Cerebellar nuclear complex (tissue), 1 donor: ENCODE measurements around the gene ARHGAP25.

ENCODE experiments used
- DNase-seq, 2 experiments: peaks; one replicate each; lab custom pipeline; 2025; lab: John Stamatoyannopoulos, UW

Gene ARHGAP25

DNA sequence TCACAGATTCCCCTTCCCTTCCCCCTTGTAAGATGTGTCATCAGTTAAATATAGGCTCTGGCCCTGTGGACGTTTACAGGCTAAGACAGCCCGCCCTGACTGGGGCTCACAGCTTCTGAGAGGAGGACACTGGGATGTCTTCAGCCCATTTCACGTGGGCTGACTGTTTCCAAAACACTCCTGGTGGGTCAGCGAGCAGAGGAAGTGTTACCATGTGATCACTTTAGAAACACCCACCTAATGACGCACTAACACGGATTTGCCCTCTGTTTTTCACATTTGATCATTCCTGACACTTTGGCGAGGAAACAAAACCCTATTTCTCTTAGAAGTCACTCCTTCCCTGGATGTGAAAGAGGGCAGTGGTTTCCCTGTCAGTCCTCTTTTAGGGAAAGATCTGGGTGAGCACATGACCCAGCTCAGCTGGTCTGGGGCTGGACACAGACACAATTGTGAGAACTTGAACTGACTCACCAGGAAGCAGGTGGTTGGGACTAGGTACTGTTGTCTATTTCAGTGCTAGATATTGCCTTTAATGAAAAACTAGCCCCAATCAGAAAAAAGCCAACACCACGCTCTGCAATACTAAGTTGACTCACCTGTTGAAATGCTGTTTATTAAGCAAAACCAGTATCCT is 97.7 kb downstream of the ARHGAP25 start:
- DNase-seq, result no peak

DNA sequence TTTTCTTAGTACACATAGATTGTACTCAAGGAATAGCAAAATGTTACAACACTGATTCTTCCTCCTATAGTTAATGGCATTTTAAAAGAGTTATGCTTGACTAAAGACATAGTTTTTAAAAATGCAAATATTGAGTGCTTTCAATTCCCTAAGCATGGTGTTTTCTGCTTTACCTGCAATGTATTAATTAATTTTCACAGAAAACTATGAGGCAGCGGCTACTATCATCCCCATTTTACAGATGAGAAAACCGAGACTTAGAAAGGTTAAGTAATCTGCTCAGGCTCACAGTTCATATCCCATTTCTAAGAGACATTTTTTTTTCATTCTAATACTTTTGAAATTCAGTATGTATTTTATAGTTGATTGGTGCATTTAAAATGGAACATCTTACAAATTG is 98.6 kb downstream of the ARHGAP25 start:
- DNase-seq, result no peak

DNA sequence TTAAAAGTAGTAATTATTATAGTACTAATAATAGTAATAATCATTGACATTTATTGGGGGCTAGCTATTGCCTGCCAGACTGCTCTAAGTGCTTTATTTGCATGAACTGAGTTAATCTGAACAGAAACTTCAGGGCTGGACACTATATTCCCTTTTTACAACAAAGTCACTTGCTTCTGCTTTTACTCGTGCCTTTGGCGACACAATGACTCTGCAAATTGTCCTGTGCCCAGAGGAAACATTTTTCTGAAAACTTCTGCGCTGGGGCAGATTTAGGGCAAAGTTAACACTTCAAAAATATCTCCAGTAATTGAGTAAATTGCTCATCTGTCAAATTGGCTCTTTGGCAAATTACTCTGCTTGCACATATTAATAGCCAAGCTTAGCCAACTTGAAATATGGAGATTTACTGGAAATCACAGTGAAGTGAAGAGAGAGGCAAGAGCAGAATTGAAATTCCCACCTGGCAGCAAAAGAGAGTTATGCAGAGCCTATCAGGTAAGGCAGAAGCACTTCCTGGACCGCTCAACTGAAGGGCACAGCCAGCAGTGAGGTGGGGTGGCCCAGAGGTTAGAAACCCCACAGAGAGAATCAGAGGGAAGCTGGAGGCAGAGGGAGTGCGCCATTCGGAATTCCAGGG is 100.2 kb downstream of the ARHGAP25 start:
- DNase-seq, result no peak

DNA sequence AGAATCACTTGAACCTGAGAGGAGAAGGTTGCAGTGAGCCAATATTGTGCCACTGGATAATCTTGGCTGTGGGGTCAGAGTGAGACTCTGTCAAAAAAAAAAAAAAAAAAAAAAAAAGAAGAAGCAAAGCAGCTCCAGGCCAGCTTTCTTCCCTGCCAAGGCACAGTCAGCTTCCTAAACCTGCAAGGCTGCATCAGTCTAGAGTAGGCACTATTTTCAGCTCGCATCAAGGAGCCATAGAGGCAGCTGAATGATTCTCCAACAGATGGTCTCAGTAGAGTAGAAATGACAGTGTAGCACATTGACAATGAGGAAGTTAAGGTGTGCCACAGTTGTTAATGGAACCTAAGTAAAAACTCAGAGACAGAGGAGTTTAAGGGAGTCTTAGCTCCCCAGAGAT is 101.0 kb downstream of the ARHGAP25 start:
- no peak for DNase-seq

DNA sequence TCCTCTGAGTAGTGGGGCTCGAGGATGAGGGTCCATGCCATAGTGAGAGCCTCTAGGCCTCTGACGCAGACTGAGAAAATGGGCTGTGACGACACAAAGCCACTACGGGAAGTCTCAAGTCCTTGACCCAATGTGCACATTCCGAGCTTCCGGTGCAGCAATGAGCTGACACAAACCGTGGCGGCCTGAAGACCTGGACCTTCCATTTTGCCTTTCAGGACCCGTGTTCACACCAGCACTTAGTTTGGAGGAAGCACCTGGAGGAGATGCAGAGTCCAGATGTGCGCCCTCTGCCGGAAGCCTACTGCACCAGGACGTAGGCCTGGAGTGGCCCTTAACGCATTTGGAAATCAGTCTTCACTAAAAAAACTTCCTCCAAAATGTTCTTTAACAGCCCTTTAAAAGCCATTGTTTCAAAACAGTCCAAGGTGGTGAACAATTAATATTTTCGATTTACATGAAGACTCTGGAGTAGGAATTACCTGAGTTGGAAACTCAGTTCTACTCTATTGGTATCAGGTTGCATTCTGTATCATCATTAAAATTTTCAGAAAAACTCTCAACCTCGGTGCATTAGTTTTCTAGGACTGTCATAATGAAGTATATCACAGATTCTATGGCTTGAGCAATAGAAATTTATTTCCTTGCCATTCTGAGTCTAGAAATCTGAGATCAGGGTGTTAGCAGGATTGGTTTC is 102.7 kb downstream of the ARHGAP25 start:
- DNase-seq, result no peak

DNA sequence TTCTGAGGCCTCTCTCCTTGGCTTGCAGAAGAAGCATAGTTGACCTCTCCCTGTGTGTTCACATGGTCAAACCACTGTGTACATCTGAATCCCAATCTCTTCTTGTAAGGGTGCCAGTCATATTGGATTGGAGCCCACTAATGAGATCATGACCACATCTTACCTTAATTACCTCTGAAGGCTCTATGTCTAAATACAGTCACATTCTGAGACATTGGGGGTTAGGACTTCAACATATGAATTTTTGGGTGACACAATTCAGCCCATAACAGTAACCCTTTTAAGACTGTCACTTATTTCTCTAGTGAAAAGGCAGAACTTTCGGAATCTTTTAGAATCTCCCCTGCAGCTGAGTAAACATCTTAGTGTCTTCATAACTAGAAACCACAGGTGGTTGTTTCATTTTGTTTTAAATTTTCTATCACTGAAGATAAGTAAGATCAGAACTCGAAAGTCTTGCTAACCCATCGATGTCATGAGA is 103.3 kb downstream of the ARHGAP25 start:
- no peak for DNase-seq

DNA sequence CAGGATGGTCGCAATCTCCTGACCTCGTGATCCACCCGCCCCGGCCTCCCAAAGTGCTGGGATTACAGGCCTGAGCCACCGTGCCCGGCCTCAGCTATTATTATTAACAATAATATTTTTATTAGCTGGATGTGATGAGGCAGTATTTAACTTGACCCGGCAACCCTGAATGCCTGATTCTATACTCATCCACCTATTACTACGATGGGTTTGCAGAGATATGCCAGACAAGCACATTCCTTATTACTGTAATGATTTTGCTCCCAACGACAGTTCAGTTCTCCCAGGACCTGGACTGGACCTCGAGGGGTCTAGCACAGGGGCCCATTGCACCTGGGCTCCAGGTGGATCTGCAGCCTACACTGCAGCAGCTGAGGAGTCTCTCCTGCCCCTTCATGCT is 104.0 kb downstream of the ARHGAP25 start:
- DNase-seq, result no peak

DNA sequence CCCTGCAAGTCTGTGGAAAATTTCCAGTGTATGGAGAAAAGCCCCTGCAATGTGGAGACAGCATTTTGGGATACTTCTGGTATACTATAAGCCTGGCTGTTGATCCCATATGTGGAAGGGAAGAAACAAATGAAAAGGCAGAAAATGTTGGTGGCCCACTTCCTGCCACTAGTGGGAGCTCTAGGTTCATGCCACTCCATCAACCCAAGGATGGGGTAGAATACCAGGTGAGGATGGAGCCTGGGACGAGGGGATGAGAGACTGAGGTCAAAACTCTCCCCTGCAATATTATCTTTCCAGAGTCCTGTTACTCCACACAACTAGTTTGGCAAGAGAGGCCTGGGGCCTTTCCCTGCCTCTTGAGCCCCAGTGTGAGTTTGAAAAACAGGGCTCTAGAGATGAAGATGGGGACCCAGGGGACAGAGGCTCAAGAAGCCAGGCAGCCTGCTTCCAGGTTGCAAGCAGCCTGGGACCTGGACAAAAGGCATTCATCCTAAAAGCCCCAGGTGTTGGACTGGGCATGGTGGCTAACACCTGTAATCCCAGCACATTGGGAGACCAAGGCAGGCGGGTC is 104.7 kb downstream of the ARHGAP25 start:
- no peak for DNase-seq

DNA sequence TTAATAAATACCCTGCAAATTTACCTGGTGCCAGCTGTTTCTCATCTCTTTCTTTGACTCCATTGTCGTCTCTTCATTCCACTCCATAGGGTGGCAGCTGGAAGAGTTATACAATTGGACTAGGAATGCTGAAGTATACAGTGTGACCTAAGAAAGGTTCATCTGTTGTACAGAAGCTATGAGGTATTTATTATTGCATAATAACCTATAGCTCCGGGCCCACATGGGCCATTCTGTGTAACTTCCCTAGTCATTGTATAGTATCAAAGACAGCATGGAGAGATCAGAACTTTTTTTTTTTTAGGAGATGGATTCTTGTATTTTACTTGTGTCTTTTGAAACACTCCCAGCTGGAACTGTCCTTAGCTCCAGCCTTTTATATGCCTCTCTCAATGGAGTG is 110.4 kb downstream of the ARHGAP25 start:
- DNase-seq, result no peak

DNA sequence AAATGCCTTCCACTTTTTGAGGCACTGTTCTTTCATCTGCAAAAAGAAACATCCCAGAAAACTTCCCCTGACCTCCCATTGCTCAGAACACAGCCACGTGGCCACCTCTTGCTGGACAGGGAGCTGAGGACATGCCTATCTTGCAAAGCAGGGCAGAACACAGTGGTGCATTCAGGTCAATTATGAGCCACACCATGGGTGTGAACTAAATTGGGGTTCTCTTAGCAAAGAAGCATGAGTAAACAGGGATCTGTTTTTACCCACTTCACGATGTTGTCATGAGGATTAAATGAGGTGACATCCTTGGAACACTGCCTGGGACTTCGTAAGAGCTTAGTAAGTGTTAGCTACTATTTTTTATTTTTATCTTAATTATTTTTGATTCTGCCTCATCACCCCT is 111.5 kb downstream of the ARHGAP25 start:
- DNase-seq, result no peak

DNA sequence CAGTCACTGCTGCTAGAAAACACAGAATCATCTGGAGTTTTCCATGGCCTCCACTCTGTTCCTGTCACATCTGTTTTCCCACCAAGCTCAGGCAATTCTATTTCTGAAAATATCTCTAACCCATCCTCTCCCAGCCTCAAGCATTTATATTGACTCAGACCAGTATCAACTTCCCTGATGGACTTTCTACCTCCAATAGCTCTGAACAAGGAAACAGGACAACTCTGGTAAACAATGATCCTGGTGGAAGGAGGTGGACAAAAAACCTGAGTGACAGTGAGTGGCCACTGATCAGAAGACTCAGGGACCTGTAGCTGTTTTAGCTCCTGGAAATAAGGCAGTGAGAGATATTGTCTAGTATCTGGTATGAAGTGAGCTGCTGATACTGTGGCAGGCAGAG is 113.1 kb downstream of the ARHGAP25 start:
- DNase-seq, result no peak

DNA sequence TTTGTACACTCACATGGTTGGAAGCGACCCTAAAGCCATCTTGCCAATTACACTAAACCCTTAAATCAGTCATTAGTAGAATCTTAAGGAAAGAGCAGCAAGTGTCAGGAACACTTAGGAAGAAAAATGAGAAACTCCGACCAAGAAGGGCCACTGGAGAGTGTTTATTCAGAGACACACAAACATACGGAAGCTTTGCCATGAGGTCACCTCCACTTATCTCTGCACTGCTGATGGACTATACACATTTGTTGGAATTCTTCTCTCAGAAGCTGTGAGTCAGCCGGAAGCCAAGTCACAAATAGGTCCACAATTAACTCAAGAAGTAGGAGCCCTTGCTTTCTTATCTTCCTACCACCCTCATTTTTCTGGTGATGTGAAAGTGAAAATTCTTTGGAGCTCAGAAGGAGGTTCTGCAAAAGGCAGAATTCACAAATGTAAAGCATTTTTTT is 115.0 kb downstream of the ARHGAP25 start:
- DNase-seq, result no peak

DNA sequence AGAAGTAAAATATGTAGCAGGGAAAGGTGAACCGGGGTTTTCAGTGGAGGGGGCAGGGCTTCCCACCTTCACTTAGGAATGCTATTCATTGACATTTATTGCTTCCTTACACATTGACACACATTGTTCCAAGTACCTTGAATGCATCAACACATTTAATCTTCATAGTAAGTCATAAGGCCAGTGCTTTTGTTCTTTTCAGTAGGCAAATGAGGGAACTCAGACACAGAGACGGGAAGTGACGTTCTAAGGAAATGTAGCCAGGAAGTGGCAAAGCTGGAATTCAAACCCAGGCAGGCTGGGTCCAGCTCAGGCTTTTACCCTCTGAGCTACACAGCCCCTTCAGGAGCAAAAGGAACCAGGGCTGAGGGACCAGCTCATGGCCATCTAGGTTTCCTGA is 115.9 kb downstream of the ARHGAP25 start:
- no peak for DNase-seq

DNA sequence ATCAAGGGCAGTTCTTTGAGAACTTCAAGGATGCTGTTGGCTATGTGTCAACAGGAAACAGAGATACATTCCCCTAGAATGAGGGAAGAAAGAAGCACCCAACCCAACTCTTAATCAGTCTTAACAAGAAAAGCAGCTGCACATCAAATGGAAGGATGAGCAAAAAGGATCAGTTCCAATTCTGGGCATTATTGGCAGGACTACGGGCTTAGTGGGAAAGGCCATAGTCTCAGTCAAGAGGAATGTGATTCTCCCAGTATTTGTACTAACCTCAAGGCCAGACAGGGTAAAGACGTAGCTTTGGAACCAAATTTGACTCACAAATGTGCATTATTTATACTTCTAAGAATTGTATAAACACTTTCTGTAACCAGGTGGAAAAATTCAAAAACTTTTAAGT is 118.4 kb downstream of the ARHGAP25 start:
- no peak for DNase-seq

DNA sequence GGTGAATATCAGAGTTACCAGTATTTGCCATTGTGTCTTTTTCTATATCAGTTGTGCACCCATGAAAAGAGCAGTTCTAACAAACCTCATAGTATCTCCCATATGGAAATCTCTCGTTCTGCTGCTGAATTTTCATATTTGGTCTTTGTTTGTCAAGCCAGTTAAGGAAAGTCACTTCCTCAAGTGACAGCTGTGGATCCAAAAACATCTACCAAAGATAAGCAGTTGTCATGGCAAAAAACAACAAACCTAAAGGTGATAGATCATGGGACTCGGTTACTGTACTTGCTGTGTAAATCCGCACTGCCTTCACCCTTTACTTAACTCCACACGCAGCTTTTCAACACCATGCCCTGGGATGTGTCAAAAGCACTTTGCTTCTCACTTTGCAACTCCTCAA is 119.3 kb downstream of the ARHGAP25 start:
- DNase-seq, result no peak

DNA sequence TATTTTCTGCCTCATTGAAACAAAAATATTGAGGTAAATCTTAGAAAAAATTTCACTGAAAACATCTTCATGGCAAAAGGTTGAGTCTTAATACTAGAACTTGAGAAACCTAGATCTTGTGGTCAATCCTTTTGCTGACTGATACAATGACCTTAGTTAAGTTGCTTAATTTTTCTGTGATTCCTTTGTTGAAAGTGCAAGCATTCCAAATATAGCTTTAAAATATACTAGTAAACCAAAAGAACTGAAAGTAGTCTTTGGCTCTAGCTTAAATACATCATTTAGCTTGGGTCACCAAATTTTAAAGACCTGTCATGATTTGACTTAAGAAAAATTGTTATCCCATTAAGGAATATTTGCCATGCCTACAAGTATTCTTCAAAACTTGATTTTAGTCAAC is 119.9 kb downstream of the ARHGAP25 start:
- DNase-seq, result no peak

DNA sequence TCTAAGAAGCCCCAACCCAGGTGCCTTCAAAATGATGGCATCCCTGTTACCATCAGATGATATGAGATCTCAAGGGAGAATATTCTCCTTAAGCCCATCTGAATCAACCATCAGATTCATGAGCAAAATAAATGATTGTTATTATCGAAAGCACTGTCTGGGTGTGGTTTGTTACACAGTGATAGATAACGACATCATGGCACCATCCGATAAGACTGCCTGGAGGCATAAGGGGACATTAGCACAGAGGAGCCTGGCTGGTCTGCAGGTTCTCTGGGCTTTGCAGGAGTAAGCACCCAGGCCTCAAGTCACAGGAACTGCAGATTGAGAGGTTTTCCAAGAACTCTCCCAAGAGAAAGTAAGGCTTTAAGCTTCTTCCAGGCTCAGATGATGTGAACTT is 120.9 kb downstream of the ARHGAP25 start:
- no peak for DNase-seq

DNA sequence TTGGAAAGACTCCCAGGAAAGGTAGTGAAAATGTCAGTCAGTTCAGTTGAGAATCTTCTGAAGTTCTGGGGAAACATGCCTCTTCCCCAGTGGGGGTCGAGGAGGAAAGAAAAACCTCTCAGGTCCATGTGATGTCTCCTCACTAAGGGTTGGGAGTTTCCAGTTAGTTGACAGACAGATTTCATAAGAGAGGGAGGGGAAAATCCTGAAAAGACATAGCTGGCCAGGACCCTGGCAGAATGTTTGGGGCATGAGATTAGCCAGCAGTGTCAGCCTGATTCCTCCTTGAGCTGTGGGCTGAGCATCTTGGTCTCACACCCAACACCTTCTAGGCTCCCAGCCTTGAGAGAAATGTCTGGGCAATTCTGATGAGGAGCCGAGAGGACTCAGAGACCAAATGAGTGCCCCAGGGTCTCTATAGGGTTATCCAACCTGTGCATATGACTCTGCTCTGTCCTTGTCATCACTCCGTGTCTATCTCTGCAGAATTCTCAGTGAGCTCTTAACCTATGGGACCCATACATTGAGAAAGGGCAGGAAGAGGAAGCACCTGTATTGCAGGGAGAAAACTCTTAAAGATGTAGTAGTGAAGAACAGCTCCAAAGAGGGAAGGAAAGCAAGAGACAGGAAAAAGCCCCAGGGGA is 122.7 kb downstream of the ARHGAP25 start:
- DNase-seq, result no peak

DNA sequence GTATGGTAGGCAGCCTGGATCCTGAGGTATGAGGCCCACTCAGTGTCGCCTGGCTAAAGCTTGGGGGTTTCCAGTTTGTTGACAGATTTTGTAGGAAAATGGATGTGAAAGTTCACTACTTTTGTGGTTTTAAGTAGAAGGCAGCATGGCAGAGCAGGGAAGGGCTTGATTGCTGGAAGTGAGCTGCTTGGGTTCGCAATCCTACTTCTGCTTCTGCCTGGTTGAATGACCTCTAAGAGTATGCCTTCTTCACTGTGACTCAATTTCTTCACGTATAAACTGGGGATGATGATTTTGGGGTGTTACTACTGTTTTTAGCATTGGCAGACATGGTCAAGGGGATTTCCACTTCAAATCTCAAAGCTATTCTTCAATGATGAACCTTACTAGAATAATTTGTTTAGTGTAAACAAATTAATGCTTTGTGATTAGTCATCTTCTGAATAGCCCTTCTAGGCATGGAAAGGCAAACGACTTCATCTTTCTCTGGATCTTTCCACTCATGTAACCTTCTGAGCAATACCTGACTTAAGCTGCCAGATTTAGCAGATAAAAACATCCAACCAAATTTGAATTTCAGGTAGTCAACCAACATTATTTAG is 123.3 kb downstream of the ARHGAP25 start:
- DNase-seq, result no peak

DNA sequence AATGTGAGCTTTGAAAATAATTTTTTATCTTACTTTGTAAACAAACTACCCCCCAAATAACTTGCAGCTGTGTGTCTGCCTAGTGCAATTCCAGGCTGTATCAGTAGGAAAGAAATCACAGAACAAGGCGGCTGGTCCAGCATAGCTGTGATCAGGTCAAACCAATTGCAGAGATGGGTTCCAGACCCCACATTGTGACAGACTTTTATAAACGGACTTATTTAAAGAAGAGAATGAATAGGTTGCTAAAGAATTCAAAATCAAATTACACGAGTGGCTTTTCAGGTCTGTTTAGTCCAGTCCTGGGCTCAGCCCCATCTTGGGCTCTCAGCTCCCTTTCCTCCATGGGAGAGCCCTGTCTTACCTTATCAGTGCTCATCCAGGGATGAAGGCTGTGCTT is 125.5 kb downstream of the ARHGAP25 start:
- no peak for DNase-seq

DNA sequence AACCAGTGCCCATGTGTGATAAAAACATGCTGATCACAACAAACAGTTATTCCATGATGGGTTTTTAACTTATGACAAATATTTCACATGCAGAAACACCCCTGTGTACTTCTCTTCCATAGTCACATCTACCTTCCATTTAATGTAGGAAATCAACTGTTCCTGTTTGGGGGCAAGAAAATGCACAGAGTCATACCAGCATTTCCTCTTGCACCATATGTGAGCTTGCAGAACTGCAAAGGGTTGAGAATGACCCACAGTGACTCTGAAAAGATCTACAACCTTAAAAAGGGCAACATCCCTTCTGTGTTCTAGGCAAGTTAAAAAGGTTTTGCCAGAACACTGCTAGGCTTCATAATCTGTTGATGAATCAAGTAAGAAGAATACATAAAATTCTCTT is 126.7 kb downstream of the ARHGAP25 start:
- DNase-seq, result no peak

DNA sequence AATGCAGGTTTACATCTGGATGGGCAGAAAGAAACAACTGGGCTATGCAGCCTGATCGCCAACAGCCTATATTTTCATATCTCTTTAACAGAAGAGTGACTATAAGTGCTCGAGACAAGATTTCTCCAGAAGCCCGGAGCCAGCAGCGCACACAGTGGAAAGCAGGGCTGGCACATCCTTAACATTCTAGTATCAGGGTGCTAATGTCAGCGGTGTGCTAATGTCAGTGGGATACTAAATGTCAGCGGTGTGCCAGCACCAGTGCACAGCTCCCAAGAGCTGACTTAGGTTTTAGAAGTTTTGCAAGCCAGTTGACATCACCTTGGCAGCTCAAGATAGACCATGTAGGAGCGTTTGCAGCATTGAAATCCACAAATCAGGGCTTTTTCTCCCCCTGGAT is 128.3 kb downstream of the ARHGAP25 start:
- DNase-seq, result no peak
